GM19239 (cell line): ENCODE measurements around the gene HBS1L.

Experiments
- DNase-seq: peaks from one replicate; pipeline ENCODE4 v3.0.0; 2011; ENCODE audit warnings: low spot score; ENCODE audit not compliant: insufficient read length
- FAIRE-seq: peaks from 2 replicates; lab custom pipeline; 2011; peaks lifted over from hg19 to GRCh38; lab: Jason Lieb, UNC

Gene HBS1L

DNA sequence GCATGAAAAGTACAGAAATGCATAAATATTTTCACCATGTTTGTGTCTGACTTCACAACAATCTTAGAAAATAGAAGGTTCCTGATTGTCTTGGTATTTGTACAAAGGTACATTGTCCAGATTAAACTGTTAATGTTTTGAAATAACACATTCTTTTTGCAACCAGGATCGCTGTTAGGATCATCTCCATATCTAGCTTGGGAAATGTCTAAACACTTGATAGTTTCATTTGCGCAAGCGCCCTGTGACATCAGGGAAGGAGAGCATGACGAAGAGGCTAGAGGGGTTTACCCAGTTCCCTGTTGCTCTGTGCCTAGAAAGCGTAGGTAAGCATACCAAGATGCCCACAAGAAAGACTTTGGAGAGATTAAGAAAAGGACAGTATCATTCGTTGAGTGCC is 124.2 kb downstream of the HBS1L start:
- DNase-seq = no peak
- no peak for FAIRE-seq

- no peak for FAIRE-seq
- DNase-seq = no peak
Observed at GRCh38 chr6:134928151-134928900, 126.3 kb downstream of the HBS1L start.

DNA sequence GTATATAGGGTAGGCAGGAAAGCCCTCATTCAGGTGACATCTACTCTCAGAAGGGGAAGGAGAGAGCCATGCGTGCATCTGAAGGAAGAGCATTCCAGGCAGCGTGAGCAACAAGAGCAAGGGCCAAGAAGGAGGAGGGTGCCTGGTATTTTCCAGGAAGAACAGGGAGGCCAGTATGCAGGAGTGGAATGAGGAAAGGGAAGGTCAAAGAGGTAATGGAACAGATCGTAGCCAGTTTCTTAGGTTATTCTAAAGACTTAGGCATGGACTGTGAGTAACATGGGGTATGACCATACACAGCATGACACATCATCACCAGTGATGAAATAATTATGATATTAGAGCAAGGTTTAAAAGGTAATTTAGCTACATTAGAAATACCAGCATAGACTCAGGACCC is 128.8 kb downstream of the HBS1L start:
- no peak for DNase-seq
- no peak for FAIRE-seq

DNA sequence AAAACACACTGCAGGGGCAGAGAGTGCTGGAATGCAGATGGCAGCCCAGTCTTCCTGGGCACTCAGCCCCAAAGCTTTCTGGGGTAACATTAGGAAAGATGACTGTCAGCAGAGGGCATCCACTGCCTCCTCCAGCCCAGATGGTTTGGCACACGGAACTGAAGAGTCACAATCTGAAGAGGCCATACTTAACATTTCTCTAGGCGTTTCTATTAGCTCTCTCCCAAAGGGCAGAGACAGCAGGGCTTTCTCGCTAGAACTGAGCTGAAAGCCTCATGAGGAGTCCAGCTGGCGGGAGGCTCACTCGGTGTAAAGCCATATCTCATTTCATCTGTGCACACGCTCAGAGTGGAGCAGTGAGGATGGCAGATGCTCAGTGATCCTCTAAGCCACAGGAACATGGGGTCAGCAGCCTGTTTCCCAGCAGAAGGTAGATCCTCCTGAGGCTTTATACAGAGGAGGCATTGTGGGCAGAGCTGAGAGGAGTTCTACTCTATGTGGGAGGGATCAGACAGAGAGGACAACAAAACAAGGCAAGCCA is 132.8 kb downstream of the HBS1L start:
- no peak for DNase-seq
- FAIRE-seq = no peak

DNA sequence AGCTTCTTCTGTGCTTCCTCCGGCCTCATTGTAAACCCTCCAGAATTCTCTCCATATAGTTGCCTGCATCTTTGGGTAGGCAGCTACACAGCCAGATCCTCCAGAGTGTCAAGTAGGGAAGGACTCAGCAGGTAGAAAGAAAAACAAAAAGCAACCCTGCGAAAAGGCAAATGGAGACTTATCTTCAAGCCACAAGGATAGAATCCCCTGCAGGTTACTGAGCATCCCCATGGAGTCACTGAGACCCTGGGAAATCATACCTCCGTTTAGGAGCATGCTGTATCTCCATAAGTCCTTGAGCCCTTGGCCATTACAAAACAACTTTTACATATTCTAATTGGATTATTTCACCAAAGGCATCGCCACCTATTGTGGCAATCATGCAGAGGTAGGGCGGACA is 133.3 kb downstream of the HBS1L start:
- DNase-seq (no peak), FAIRE-seq (no peak)

DNA sequence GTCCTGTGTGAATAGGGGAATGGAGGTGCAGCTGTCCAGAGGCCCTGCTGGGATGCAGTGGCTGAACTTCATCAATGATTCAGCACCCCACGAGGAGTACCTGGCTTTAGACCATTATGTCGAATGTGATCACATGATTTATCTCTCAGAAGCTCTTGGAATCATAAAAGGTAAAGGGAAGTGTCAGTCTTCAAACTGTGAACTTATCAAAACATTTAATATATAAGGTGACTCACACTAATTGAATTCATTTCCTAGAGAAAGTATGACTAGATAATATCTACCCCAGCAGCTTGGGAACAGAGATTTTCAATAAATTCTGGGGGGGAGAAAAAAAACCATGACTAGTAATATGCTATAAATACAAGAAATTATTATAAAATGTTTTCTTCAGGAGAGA is 134.2 kb downstream of the HBS1L start:
- FAIRE-seq = no peak

DNA sequence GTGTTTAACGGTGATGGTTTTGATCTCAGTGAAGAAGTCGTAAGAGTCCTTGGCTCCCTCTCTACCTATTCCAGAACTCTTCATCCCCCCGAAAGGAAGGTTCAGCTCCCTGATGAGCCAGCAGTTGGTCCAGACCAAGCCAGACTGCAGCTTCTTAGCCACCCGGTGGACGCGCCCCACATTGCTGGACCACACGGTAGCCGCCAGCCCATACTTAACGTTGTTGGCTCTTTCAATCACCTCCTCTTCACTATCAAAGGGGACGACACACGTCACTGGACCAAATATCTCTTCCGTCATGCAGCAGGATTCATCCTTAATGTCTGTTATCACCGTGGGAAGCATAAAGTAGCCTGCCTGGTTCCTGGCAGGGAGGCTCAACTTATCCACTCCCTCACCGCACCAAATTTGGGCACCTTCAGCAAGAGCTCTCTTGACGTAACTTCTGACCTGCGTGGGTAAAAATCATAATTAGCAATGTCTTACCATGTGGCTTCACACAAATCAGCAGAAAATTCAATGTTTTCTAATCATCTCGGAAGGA is 136.1 kb downstream of the HBS1L start:
- FAIRE-seq = no peak

More for the DNA sequence above, 134.2 kb downstream of the HBS1L start:
- DNase-seq = no peak

DNA sequence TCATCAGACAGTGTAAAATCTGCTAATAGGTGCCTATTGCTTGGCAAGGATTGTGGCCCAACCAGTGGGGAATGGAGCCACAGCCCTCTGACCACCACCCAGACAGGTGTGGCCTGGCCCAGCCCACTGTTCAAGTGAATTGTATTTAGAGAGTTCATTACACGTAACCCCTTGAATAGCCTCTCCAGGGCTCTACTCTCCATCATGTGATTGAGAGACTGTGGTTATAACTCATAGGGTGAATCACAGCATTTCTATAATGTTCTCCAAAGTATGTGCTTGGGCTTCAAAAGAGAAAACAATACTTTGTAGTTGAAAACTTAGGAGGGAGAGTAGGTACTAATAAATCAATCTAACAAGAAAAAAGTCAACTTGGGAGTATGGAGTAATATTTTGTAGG is 143.1 kb downstream of the HBS1L start:
- no peak for DNase-seq
- no peak for FAIRE-seq

More for the DNA sequence above, 136.1 kb downstream of the HBS1L start:
- no peak for DNase-seq

DNA sequence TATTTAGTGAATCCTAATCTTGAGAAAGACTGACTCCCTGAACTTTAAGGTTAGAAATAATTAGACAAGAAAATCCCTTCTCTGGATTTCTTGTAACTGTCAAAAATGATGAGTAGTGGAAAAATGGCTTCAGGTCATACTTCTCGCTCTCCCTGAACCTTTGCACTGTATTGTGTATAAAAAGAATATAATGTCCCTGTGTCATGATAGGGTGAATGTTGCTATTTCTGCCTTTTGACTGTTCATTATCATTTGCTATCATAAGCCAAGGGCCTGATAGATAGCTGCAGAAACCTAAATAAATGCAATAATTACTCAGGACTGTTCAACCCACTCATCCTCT is 144.1 kb downstream of the HBS1L start:
- no peak for DNase-seq
- FAIRE-seq = no peak
